VCaP (cell line): ENCODE data around the gene TP73.

Source experiments
- H3K27ac ChIP-seq: fragments of 450-650 bp; 2 replicates; pipeline ENCODE4 v1.5.1; 2017
- TF ChIP-seq, protein P1 (sequence below): fragments of 450-650 bp; conservative IDR thresholded peaks from 2 replicates; pipeline ENCODE4 v1.5.1; 2017; ENCODE audit warnings: mild to moderate bottlenecking, moderate library complexity

The TP73 gene

DNA sequence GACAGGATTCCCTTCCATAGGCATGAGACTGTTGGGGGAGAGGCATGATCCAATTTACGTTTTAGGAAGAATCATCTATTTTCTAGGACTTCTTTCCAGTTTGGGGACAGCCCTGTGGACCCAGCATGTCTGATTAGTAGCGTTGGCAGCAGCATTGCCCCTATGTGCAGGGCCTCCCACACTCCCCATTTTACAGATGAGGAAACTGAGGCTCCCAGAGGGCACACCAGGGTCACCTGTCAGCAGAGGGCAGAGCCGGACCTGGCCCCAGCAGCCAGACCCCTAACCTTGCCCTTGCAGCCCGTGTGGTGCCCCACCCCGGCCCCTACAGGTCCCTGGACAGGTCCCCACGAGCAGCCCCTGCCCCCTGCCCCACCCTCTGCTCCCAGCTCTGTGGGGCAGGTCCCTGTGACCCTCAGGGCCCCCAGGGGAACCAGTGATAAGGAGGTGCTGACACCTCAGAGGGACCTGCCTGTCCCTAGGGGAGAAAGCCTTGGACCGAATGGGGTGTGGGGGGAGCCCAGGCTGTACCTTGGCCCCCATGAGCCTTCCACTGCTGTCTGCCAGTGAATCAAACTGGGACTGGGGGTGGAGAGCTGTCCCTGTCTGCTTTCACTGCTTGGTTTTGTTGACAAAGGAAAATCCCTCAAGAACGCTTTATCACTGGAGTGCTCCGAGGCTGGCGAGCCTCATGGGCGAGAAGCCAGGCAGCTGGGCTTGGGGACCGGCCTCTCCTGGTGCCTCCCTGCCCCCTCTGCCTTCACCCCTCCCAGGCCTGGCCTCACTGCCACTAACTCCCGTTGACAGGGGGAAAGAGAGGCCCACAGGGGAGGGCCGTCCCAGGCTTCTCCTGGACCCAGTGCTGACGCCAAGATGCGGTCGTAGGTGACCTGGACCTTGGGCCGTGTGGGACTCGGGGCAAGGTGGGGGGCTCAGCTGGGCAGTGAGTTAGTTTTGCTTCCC, 60.5 kb downstream of the TP73 start:
- TF ChIP-seq, protein P1, sequence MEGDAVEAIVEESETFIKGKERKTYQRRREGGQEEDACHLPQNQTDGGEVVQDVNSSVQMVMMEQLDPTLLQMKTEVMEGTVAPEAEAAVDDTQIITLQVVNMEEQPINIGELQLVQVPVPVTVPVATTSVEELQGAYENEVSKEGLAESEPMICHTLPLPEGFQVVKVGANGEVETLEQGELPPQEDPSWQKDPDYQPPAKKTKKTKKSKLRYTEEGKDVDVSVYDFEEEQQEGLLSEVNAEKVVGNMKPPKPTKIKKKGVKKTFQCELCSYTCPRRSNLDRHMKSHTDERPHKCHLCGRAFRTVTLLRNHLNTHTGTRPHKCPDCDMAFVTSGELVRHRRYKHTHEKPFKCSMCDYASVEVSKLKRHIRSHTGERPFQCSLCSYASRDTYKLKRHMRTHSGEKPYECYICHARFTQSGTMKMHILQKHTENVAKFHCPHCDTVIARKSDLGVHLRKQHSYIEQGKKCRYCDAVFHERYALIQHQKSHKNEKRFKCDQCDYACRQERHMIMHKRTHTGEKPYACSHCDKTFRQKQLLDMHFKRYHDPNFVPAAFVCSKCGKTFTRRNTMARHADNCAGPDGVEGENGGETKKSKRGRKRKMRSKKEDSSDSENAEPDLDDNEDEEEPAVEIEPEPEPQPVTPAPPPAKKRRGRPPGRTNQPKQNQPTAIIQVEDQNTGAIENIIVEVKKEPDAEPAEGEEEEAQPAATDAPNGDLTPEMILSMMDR: no peak
- H3K27ac ChIP-seq: peak overlapping the region; percentile 40; the same call in 1 of the 2 replicates

DNA sequence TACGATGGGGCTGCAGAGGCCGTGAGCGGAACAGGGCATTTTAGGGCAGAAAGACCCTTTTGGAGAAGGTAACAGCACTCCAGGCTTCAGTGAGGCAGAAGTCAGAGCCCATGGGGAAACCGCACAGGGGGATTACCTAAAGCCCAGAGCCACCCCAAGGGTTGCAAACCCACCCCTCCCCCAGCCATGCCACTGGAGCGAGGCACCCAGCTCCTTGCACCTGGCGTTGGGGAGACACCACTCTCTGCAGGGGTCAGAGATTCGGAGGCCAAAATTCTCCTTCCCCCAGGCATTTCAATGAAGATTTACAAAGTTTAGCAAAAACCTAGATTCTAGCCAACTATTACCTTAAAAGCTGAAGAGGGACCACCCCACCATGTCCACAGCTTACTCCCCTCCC, 61.5 kb downstream of the TP73 start:
- H3K27ac ChIP-seq: no peak overlapping the region
- TF ChIP-seq, protein P1: no peak

DNA sequence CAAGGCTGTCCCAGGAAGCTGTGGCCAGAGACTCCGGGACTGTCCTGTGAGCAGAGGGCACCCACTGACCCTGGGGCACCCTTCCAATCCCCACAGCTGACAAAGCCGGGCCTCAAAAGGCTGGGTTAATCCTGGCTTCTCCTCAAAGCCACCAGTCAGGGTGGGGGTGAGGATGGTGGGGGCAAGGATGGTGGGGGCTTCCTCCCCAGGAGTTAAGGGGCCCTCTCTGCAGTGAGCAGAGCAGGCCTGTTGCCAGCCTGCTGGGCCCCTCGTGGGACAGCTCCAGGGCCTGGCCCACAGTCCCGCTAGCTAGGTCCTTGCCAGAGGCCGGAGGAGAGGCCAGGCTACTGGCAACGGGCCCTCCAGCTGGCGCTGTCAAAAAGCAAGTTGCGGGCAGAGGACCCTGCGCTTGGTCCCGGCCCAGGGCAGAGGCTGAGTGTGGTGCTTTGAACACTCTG, 62.0 kb downstream of the TP73 start:
- TF ChIP-seq, protein P1: no peak
- no peak overlapping the region for H3K27ac ChIP-seq

DNA sequence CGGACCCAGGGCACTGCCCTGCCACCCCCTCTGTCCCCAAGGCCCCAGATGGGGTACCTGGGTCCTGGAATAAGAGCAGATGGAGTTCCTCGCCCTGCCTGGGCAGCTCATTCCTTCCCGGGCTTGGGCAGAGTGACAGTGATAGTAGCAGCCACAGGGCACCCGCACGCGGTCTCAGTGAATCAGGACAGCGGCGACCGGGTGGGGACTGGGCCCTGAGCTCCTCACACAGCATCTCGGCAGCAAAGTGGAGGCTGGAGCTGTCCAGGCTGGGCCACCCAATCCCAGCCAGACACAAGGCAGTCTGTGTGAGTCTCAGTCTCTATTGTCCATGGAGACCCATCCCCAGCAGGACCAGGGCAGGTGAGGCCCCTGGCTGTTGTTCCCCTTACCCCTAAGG, 62.5 kb downstream of the TP73 start:
- TF ChIP-seq, protein P1: no peak
- H3K27ac ChIP-seq: no peak overlapping the region

DNA sequence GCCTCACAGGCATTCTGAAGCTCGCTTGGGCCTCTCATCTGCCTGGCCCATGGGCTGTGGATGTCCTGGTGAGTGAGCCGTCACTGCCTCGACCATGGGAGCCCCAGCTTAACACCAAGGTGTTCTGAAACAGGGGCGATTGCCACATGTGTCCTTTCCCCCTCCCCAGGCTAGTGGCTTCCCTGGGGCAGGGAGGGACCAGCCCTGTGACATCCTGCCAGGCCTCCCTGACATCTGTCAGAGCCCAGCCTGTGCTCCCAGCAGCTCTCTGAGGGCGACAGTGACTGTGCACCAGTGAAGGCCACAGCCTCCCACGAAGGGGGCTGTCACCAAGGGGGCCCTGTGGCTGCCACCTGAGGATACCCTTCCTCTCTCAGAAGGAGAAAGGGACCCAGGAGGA, 64.0 kb downstream of the TP73 start:
- peak overlapping the region; percentile 53 for H3K27ac ChIP-seq

DNA sequence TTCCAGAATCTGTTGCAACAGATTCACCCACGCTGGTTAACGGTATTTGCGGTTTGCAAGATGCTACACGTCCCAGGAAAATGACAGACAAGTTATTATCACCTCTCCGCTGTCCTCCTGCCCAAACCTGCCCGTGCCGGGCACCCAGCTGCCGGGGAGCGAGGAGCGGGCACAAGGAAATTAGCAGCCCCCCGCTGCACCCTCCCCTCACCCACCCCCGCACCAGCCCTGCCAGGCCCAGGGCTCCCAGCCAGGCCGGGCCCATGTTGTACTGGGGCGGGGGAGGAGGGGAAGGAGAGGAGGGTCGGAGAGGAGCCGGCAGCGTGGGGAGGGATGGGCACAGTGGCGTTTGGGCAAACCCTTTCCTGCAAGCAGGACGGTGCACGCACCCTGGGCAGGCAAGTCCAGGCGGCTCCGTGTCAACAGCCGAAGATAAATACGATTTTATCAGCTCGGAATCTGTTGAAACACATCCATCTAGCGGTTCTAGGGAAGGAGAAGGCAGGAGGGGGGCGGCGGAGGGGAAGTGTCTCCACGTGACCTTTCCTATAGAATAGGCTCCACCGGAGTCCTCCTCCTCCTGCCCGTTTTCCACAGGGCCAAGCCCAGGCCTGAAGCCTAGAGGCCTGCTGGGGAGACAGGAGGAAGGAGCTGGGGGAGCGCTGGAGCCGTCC, 64.9 kb downstream of the TP73 start:
- TF ChIP-seq, protein P1: no peak
- peak overlapping the region; percentile 53 for H3K27ac ChIP-seq

More for the DNA sequence above, 64.0 kb downstream of the TP73 start:
- TF ChIP-seq, protein P1: no peak
